ENCODE data around the gene CSRP3.

Gene CSRP3

GRCh38 chr11:19173004-19173689, 28.6 kb downstream of the CSRP3 start:
- no peak overlapping the region for H3K27ac ChIP-seq
- TF ChIP-seq, protein P1, sequence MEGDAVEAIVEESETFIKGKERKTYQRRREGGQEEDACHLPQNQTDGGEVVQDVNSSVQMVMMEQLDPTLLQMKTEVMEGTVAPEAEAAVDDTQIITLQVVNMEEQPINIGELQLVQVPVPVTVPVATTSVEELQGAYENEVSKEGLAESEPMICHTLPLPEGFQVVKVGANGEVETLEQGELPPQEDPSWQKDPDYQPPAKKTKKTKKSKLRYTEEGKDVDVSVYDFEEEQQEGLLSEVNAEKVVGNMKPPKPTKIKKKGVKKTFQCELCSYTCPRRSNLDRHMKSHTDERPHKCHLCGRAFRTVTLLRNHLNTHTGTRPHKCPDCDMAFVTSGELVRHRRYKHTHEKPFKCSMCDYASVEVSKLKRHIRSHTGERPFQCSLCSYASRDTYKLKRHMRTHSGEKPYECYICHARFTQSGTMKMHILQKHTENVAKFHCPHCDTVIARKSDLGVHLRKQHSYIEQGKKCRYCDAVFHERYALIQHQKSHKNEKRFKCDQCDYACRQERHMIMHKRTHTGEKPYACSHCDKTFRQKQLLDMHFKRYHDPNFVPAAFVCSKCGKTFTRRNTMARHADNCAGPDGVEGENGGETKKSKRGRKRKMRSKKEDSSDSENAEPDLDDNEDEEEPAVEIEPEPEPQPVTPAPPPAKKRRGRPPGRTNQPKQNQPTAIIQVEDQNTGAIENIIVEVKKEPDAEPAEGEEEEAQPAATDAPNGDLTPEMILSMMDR (conservative IDR thresholded peaks at IDR 0.05) = no peak
- TF ChIP-seq ZFX (IDR thresholded peaks at IDR 0.05) = no peak

DNA sequence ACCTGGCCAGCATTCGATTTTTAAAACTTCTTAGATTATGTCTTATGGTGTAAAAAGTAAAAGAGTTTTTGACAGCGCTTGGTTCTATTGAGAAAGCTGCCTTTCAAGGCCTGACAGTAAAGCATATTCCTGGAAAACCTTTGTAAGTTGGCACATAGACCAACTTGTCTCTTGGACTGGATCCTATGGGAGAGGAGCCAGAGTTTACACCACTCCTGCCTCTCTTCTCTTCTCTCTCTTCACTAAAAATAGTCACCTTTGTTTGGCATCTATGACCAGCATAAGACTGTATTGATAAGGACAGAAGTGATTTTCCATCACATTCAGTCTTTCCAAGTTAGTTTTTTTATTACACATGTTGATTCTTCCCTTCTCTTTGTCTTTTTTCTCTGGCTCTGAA, 33.7 kb downstream of the CSRP3 start:
- no peak overlapping the region for H3K27ac ChIP-seq
- TF ChIP-seq, protein P1 (conservative IDR thresholded peaks at IDR 0.05) = no peak
- no peak for TF ChIP-seq ZFX (IDR thresholded peaks at IDR 0.05)

GRCh38 chr11:19164881-19165280, 36.9 kb downstream of the CSRP3 start:
- TF ChIP-seq, protein P1 (conservative IDR thresholded peaks at IDR 0.05) = no peak
- no peak for TF ChIP-seq ZFX (IDR thresholded peaks at IDR 0.05)
- H3K27ac ChIP-seq = no peak overlapping the region

- TF ChIP-seq, protein P1 (conservative IDR thresholded peaks at IDR 0.05) = no peak
- no peak for TF ChIP-seq ZFX (IDR thresholded peaks at IDR 0.05)
Observed at GRCh38 chr11:19164230-19164855, 37.4 kb downstream of the CSRP3 start.

GRCh38 chr11:19163617-19164016, 38.2 kb downstream of the CSRP3 start:
- no peak overlapping the region for H3K27ac ChIP-seq
- no peak for TF ChIP-seq ZFX (IDR thresholded peaks at IDR 0.05)
- TF ChIP-seq, protein P1 (conservative IDR thresholded peaks at IDR 0.05) = no peak

More at GRCh38 chr11:19164230-19164855, 37.4 kb downstream of the CSRP3 start:
- no peak overlapping the region for H3K27ac ChIP-seq

DNA sequence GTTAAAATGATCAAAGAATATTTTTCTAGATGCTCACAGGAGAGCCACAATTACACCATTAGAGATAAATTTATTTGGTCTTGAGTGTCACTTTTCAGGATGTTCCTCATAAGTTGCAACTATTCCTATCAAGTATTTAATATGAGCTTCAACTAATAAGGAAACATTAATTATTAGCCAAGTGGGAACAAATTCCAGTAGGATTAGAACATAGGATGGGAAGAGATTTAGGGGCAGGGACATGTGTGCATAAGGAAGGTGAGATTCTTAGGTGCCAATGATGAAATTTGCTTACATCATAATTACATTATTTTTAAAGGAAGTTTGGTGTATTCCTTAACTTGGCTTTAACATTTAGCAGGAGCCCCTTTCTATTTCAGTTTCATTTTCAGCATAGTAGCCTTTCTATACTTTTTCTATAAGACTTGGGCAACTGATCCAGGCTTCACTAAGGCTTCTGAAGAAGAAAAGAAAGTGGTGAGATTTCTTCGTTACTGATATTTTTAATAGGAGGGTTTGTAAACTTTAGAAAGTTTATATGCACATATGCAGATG, 38.8 kb downstream of the CSRP3 start:
- TF ChIP-seq, protein P1 (conservative IDR thresholded peaks at IDR 0.05) = no peak
- TF ChIP-seq ZFX (IDR thresholded peaks at IDR 0.05) = no peak
- H3K27ac ChIP-seq = no peak overlapping the region

DNA sequence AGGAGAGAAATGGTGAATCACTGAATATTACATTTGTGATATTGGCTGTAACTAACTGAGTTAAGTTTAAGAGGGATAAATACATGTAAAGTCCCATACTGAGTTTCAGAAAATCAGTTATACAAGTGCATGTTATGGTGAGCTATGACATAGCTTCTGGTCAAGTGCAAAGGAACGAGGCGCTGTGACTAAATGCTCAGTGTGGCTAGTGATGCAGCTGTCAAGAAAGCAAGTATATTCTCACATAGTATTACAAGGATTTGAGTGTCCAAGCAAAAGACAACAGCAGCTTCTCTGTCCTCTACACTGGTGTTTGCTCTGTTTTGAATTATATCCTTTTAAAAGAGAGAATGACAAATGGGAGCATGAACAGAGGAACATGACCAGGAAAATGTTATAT, 40.1 kb downstream of the CSRP3 start:
- TF ChIP-seq ZFX (IDR thresholded peaks at IDR 0.05) = no peak
- TF ChIP-seq, protein P1 (conservative IDR thresholded peaks at IDR 0.05) = no peak
- H3K27ac ChIP-seq = no peak overlapping the region
